Lower leg skin (tissue), 4 donors: ENCODE results near the gene TAF11. TPM values are rescaled to one million over a fixed set of nuclear protein-coding genes. Genes with fewer than 3 reads are reported as not detected.

Experiments used
- DNase-seq, 2 donors: peaks; one replicate each; pipeline ENCODE4 v3.0.0-alpha.2; 2019; ENCODE audit warnings: low spot score in 2 of 2
- H3K4me3 ChIP-seq: fragments of 200-600 bp; sonication (generic); 2 replicates; pipeline ENCODE4 v1.5.1; 2017; ENCODE audit warnings: mild to moderate bottlenecking, low read depth; ENCODE audit not compliant: poor library complexity, severe bottlenecking
- CTCF ChIP-seq, 3 donors: fragments of 450-650 bp; IDR thresholded peaks; one replicate each; pipeline ENCODE4 v1.5.1; 2016; ENCODE audit warnings: antibody characterized with exemption in 3 of 3, mild to moderate bottlenecking in 3 of 3, moderate library complexity in 2 of 3
- POLR2A ChIP-seq, 2 donors: fragments of 450-650 bp; IDR thresholded peaks; one replicate each; pipeline ENCODE4 v1.6.1; 2016 to 2017; ENCODE audit warnings: antibody characterized with exemption in 2 of 2, mild to moderate bottlenecking in 1 of 2, moderate library complexity in 1 of 2
- WGBS, 2 donors: methylation state at CpG; one replicate each; pipeline ENCODE4 v1.1.5; 2018; 5-methylcytosine and 5-hydroxymethylcytosine counted together
- intact Hi-C: fragments of 100-400 bp; cut with DNase I; formaldehyde crosslinking; loops from one replicate; pipeline ENCODE4 v1.15.0; 2023; ENCODE audit warnings: low total_unique reads
- total RNA-seq, 4 donors: library from RNA; depleted of rRNA; stranded (reverse); fragments of >200 nt; gene quantifications; one replicate each; pipeline ENCODE4 v1.1.0, GENCODE V29; 2016

Gene TAF11
- total RNA-seq, 4 donors from 2014 or later, result 14.5 to 23.1 (median 18.1) TPM

- H3K4me3 ChIP-seq, result no peak overlapping the region
- no peak for TF ChIP-seq POLR2A (IDR thresholded peaks at IDR 0.05)
- no peak for TF ChIP-seq CTCF (IDR thresholded peaks at IDR 0.05)
- intact Hi-C loops, result no loop called here
- no peak for DNase-seq
- 84 to 98% methylated on average over 3 of the region's 3 CpGs for WGBS, 2 donors
Observed at GRCh38 chr6:34928220-34928619, 40.4 kb upstream of the TAF11 start.

GRCh38 chr6:34926655-34927054 lies 38.8 kb upstream of the TAF11 start:
- TF ChIP-seq POLR2A (IDR thresholded peaks at IDR 0.05), result no peak
- TF ChIP-seq CTCF (IDR thresholded peaks at IDR 0.05), result no peak
- intact Hi-C loops, result no loop called here
- DNase-seq, result no peak

GRCh38 chr6:34924831-34925625 lies 37.2 kb upstream of the TAF11 start:
- DNase-seq, result no peak
- TF ChIP-seq CTCF (IDR thresholded peaks at IDR 0.05), result no peak
- TF ChIP-seq POLR2A (IDR thresholded peaks at IDR 0.05), result no peak
- H3K4me3 ChIP-seq, result no peak overlapping the region
- intact Hi-C loops, result no loop called here
- 94% methylated on average over 9 of the region's 9 CpGs for WGBS, 2 donors

More at GRCh38 chr6:34926655-34927054, 38.8 kb upstream of the TAF11 start:
- H3K4me3 ChIP-seq, result no peak overlapping the region

- DNase-seq, result no peak
- 54 to 73% methylated on average over 3 of the region's 3 CpGs for WGBS, 2 donors
- TF ChIP-seq POLR2A (IDR thresholded peaks at IDR 0.05) (no peak), CTCF (IDR thresholded peaks at IDR 0.05) (no peak)
- H3K4me3 ChIP-seq, result no peak overlapping the region
- intact Hi-C loops, result no loop called here
Observed at GRCh38 chr6:34922177-34922663, 34.4 kb upstream of the TAF11 start.

GRCh38 chr6:34920097-34920496 lies 32.3 kb upstream of the TAF11 start:
- DNase-seq, result no peak
- no peak for TF ChIP-seq CTCF (IDR thresholded peaks at IDR 0.05)
- no peak for TF ChIP-seq POLR2A (IDR thresholded peaks at IDR 0.05)
- H3K4me3 ChIP-seq, result no peak overlapping the region
- intact Hi-C loops, result no loop called here
- 84 to 99% methylated on average over 4 of the region's 4 CpGs for WGBS, 2 donors
